ENCODE data around the gene RFLNA. TPM values are rescaled to one million over a fixed set of nuclear protein-coding genes. Genes with fewer than 3 reads are reported as not detected.

The RFLNA gene
- total RNA-seq, 1 experiment from 2014 or later = 10.6 TPM

DNA sequence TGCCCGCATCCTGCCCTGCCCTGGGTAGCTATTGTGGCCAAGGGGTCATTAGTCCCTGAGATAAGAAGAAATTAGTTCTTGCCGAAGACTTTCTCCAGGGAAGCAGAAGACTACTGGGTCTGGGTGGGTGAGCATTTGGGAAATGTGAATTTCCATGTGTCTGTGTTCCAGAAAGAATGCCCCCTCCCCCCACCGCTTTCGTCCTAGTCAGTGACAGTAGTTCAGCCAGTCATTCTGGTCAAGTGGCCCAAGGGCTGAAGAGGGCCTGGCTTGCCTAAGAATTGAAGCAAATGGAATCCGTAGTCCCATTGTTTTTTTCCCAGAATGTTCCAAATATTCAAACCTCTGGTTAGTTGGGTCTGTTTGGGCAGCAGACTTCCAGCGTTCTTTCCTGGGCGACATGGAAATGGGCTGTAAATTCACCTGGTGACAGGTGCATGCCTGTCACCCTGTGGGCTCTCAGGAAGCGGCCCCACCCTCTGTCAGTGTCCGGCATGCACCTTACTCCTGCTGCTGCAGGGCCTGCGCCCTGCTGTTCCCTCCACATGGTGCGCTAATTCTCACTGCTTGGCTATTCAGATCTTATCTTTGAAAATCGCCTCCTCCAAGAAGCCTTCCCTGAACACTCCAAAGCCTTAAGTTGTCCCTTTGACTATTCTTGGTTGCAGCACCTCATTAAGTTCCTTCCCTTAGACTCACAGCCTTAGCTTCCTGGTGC lies 1.4 kb upstream of the RFLNA start:
- H3K27me3 Mint-ChIP-seq (ENCODE audit: low read depth) = peaks cover 42% of the 10 kb centered on the region
- Histone ChIP-seq H2BK12ac (ENCODE audit: insufficient read length, low read depth, low read length) (no peak overlapping the region), H2AK5ac (ENCODE audit: insufficient read length, low read length) (no peak overlapping the region), H3K79me2 (ENCODE audit: insufficient read depth, low read length) (no peaks in the 10 kb centered on the region), H3K4ac (ENCODE audit: low read depth, low read length) (no peak overlapping the region), H3K27me3 (ENCODE audit: insufficient read depth, low read length) (no peaks in the 10 kb centered on the region; the same call in 1 of the 2 replicates), H3K4me2 (ENCODE audit: insufficient read depth, insufficient read length, low read length) (no peak overlapping the region), H3K4me1 (ENCODE audit: insufficient read depth, low read length) (peaks cover 3% of the 10 kb centered on the region; the same call in 1 of the 2 replicates), H4K5ac (ENCODE audit: insufficient read length, low read depth, low read length) (no peak overlapping the region), H2AFZ (ENCODE audit: low read length) (no peak overlapping the region), H3K23ac (ENCODE audit: insufficient read length, low read depth, low read length) (no peak overlapping the region), H4K20me1 (ENCODE audit: control insufficient read depth, insufficient read depth, insufficient read length) (no peaks in the 10 kb centered on the region), H2BK20ac (ENCODE audit: low read depth, low read length, poor library complexity, severe bottlenecking) (no peak overlapping the region), H3K27ac (ENCODE audit: insufficient read length, low read depth, low read length) (no peak overlapping the region), H4K91ac (ENCODE audit: insufficient read length, low read depth, low read length) (no peak overlapping the region), H3K79me1 (ENCODE audit: insufficient read depth, low read depth, low read length, poor library complexity, severe bottlenecking) (no peaks in the 10 kb centered on the region), H2BK5ac (ENCODE audit: insufficient read length, low read length) (no peak overlapping the region), H3K23me2 (ENCODE audit: insufficient read length, low read depth, low read length, poor library complexity, severe bottlenecking) (peaks cover 8% of the 10 kb centered on the region), H2BK15ac (ENCODE audit: low read depth, low read length) (no peak overlapping the region), H3T11ph (ENCODE audit: low read length) (no peak overlapping the region), H3K18ac (ENCODE audit: insufficient read length, low read depth, low read length) (no peak overlapping the region), H3K56ac (ENCODE audit: insufficient read length, low read depth, low read length) (no peak overlapping the region), H3K9ac (ENCODE audit: extremely low read depth, insufficient read length, low read length) (no peak overlapping the region), H2BK120ac (ENCODE audit: low read depth, low read length, poor library complexity, severe bottlenecking) (no peak overlapping the region), H3K9me3 (ENCODE audit: control insufficient read depth, low read depth, low read length) (no peaks in the 10 kb centered on the region), H3K14ac (ENCODE audit: insufficient read depth, low read length) (no peak overlapping the region; the same call in 1 of the 2 replicates), H4K8ac (replicated peaks; ENCODE audit: insufficient read length, low read depth, low read length) (no peak overlapping the region)
- H3K4me1 Mint-ChIP-seq = peaks cover 34 to 57% of the 10 kb centered on the region in 2 experiments
- H3K4me3 Mint-ChIP-seq = no peak overlapping the region
- H3K36me3 Mint-ChIP-seq (ENCODE audit: insufficient read depth in 1 of 3, low read depth in 3 of 3) = peaks cover under 1 to 2% (median 1%) of the 10 kb centered on the region in 3 experiments; a peak in 3 of 7 replicates
- DNase-seq = no peak
- H3K27ac Mint-ChIP-seq = no peak overlapping the region; a peak in 1 of 7 replicates
- TF ChIP-seq, protein P1, sequence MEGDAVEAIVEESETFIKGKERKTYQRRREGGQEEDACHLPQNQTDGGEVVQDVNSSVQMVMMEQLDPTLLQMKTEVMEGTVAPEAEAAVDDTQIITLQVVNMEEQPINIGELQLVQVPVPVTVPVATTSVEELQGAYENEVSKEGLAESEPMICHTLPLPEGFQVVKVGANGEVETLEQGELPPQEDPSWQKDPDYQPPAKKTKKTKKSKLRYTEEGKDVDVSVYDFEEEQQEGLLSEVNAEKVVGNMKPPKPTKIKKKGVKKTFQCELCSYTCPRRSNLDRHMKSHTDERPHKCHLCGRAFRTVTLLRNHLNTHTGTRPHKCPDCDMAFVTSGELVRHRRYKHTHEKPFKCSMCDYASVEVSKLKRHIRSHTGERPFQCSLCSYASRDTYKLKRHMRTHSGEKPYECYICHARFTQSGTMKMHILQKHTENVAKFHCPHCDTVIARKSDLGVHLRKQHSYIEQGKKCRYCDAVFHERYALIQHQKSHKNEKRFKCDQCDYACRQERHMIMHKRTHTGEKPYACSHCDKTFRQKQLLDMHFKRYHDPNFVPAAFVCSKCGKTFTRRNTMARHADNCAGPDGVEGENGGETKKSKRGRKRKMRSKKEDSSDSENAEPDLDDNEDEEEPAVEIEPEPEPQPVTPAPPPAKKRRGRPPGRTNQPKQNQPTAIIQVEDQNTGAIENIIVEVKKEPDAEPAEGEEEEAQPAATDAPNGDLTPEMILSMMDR (conservative IDR thresholded peaks at IDR 0.05) = no peak
- peaks cover 0 to 6% of the 10 kb centered on the region in 2 experiments; a peak in 3 of 5 replicates for H3K9me3 Mint-ChIP-seq
- WGBS (ENCODE audit: extremely low coverage, insufficient read length, low lambda C conversion rate) = no CpG with 5 or more reads among the region's 12 CpGs
